ENCODE measurements around the gene CHD6. TPM values are rescaled to one million over a fixed set of nuclear protein-coding genes. Genes with fewer than 3 reads are reported as not detected.

The CHD6 gene
- total RNA-seq, 1 experiment from 2014 or later, result 51.1 TPM

DNA sequence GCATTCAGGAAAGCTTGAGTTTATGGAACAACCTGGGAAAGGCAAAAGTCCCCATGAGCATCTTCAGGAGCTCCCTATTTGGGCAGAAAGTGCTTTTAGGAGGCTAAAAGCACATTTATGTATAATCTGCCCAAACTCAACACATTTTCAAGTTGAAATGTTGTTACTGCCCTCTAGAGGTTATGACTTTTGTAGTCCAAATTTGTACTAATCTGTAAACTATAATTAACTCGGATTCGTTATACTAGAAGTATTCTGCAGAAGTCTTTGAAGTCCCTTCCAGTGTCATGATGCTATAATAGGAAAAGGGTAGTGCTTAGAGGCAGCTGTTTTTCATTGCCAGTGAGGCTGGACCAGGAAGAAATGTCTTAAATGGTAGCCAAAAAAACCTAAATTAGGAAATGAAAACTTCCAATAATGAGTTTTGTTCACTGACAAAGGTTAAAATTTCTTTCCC, 206.8 kb downstream of the CHD6 start:
- Histone ChIP-seq H3K9me3 (ENCODE audit: insufficient read depth, low read depth) (no peaks in the 10 kb centered on the region), H2AFZ (no peak overlapping the region), H3K27me3 (ENCODE audit: insufficient read depth, low read depth) (no peaks in the 10 kb centered on the region), H3K27ac (no peak overlapping the region), H3K4me2 (no peak overlapping the region), H3K4me3 (no peak overlapping the region), H4K20me1 (ENCODE audit: insufficient read depth) (no peaks in the 10 kb centered on the region), H3F3A (ENCODE audit: insufficient read depth, low read depth) (no peaks in the 10 kb centered on the region), H3K4me1 (replicated peaks; ENCODE audit: insufficient read depth) (no peaks in the 10 kb centered on the region), H3K9me2 (ENCODE audit: insufficient read depth) (no peaks in the 10 kb centered on the region), H3K36me3 (ENCODE audit: low read depth) (peaks cover 26% of the 10 kb centered on the region; the same call in 1 of the 2 replicates), H3K79me2 (ENCODE audit: low read depth) (no peaks in the 10 kb centered on the region)
- DNase-seq, result no peak
- TF ChIP-seq EZH2 (IDR thresholded peaks at IDR 0.05; ENCODE audit: low read depth), result no peak
- TF ChIP-seq, protein P1, sequence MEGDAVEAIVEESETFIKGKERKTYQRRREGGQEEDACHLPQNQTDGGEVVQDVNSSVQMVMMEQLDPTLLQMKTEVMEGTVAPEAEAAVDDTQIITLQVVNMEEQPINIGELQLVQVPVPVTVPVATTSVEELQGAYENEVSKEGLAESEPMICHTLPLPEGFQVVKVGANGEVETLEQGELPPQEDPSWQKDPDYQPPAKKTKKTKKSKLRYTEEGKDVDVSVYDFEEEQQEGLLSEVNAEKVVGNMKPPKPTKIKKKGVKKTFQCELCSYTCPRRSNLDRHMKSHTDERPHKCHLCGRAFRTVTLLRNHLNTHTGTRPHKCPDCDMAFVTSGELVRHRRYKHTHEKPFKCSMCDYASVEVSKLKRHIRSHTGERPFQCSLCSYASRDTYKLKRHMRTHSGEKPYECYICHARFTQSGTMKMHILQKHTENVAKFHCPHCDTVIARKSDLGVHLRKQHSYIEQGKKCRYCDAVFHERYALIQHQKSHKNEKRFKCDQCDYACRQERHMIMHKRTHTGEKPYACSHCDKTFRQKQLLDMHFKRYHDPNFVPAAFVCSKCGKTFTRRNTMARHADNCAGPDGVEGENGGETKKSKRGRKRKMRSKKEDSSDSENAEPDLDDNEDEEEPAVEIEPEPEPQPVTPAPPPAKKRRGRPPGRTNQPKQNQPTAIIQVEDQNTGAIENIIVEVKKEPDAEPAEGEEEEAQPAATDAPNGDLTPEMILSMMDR (conservative IDR thresholded peaks at IDR 0.05), result peak; percentile 70
- CTCF ChIA-PET, result interaction anchor here (0.7 to 1.9 kb wide), 2 partner anchors 9 to 70 kb away, joined by 3 to 9 read pairs; partner anchors contain the start of gene LPIN3
- BruUV-seq (replicated peaks), result no TSS peak
- POLR2A ChIA-PET (ENCODE audit: unreplicated experiment), result interaction anchor here (0.6 kb wide), 1 partner anchor 18 kb away, joined by 5 read pairs; no protein-coding TSS in a partner anchor
- intact Hi-C loops (cut with micrococcal nuclease; ENCODE audit: unreplicated experiment), result loop anchor here (2.0 kb wide), 1 partner anchor 71 kb away; the partner anchor contains the start of gene LPIN3

DNA sequence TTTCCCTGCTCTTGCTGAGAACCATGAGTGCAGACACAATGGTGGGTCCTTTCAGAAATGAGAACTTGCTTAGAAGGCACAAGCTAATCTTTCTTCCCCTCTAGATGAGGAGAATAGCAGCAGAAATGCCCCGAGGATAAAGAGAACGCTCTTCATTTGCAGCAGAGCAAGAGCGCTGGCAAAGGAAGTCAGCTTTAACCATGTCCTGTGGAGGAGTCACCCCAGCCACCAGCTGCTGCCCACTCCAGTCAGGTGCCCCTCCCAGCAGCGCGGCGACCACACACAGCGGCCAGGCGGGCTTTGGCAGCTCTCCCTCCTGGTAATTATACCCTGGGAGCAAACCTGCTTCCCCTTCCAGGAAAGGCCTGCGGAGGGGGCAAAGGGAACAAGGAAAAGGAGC, 209.2 kb downstream of the CHD6 start:
- CTCF ChIA-PET, result no interaction called here
- BruUV-seq (replicated peaks), result no TSS peak
- POLR2A ChIA-PET (ENCODE audit: unreplicated experiment), result no interaction called here
- Histone ChIP-seq H3K9me2 (ENCODE audit: insufficient read depth) (no peaks in the 10 kb centered on the region), H3K79me2 (ENCODE audit: low read depth) (no peaks in the 10 kb centered on the region), H3F3A (ENCODE audit: insufficient read depth, low read depth) (no peaks in the 10 kb centered on the region), H3K27me3 (ENCODE audit: insufficient read depth, low read depth) (no peaks in the 10 kb centered on the region), H2AFZ (no peak overlapping the region), H3K4me1 (replicated peaks; ENCODE audit: insufficient read depth) (no peaks in the 10 kb centered on the region), H3K9me3 (ENCODE audit: insufficient read depth, low read depth) (no peaks in the 10 kb centered on the region), H3K36me3 (ENCODE audit: low read depth) (peaks cover 27% of the 10 kb centered on the region; the same call in 1 of the 2 replicates), H3K27ac (no peak overlapping the region), H4K20me1 (ENCODE audit: insufficient read depth) (no peaks in the 10 kb centered on the region), H3K4me2 (no peak overlapping the region), H3K4me3 (no peak overlapping the region)
- intact Hi-C loops (cut with micrococcal nuclease; ENCODE audit: unreplicated experiment), result loop anchor here (10.0 kb wide), 1 partner anchor 234 kb away; no protein-coding TSS in a partner anchor
- TF ChIP-seq, protein P1 (conservative IDR thresholded peaks at IDR 0.05), result no peak
- TF ChIP-seq EZH2 (IDR thresholded peaks at IDR 0.05; ENCODE audit: low read depth), result no peak
- no peak for DNase-seq

DNA sequence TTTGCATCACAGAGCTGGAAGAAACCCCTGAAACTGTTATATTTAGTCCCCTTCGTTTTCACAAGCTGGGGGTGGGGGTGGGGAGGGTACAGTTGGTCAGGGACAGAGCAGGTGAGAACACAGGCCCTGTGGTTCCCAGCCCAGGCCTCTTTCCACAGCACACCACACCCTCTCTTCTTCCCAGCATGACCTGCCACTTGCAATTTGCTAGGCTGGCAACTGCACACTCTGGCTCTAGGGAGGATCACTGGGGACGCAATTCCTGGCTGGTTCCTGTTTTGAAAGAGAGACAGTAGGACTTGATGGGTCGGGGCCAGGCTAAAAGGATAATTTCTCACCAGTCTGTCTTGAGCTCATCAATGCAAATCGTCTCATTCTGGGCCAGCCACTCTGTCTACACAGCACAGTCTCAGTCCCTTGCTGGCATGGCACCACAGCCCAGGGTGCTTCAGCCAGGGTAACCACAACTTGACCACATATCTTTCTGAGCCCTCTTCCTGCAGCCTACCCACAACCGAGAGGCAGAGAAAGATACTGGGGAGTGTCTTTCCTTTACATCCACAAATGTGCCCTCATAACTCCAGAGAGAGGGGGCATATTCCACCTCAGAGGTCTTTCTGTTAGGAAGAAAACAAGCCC, 209.9 kb downstream of the CHD6 start:
- Histone ChIP-seq H3K9me3 (ENCODE audit: insufficient read depth, low read depth) (no peaks in the 10 kb centered on the region), H3K27me3 (ENCODE audit: insufficient read depth, low read depth) (no peaks in the 10 kb centered on the region), H3F3A (ENCODE audit: insufficient read depth, low read depth) (no peaks in the 10 kb centered on the region), H3K9me2 (ENCODE audit: insufficient read depth) (no peaks in the 10 kb centered on the region), H3K4me2 (no peak overlapping the region), H2AFZ (no peak overlapping the region), H3K4me1 (replicated peaks; ENCODE audit: insufficient read depth) (no peaks in the 10 kb centered on the region), H3K79me2 (ENCODE audit: low read depth) (no peaks in the 10 kb centered on the region), H3K4me3 (no peak overlapping the region), H3K27ac (no peak overlapping the region), H4K20me1 (ENCODE audit: insufficient read depth) (no peaks in the 10 kb centered on the region), H3K36me3 (ENCODE audit: low read depth) (peaks cover 29% of the 10 kb centered on the region; the same call in 1 of the 2 replicates)
- POLR2A ChIA-PET (ENCODE audit: unreplicated experiment), result no interaction called here
- DNase-seq, result no peak
- BruUV-seq (replicated peaks), result no TSS peak
- no peak for TF ChIP-seq EZH2 (IDR thresholded peaks at IDR 0.05; ENCODE audit: low read depth)
- TF ChIP-seq, protein P1 (conservative IDR thresholded peaks at IDR 0.05), result no peak
- CTCF ChIA-PET, result no interaction called here
- intact Hi-C loops (cut with micrococcal nuclease; ENCODE audit: unreplicated experiment), result loop anchor here (10.0 kb wide), 1 partner anchor 233 kb away; no protein-coding TSS in a partner anchor

Measured in PC-9 (cell line).